ENCODE data around the gene C9orf78.

The C9orf78 gene

GRCh38 chr9:129861447-129861827 is 26.4 kb upstream of the C9orf78 start:
- Histone ChIP-seq H3K4me3 (replicated peaks; ENCODE audit: insufficient read depth, low read length) (no peak overlapping the region), H3K27ac (replicated peaks) (peak overlapping the region; percentile 41; the same call in 1 of the 2 replicates), H3K27me3 (ENCODE audit: insufficient read depth, poor library complexity, severe bottlenecking) (no peaks in the 10 kb centered on the region)
- TF ChIP-seq REST (IDR thresholded peaks at IDR 0.05; ENCODE audit: insufficient replicate concordance, low read depth) (no peak), SPI1 (IDR thresholded peaks at IDR 0.05; ENCODE audit: borderline replicate concordance, low read depth) (no peak), POLR2AphosphoS5 (IDR thresholded peaks at IDR 0.05; ENCODE audit: low read depth) (no peak), GABPA (IDR thresholded peaks at IDR 0.05; ENCODE audit: low read depth) (no peak)
- TF ChIP-seq, protein P1, sequence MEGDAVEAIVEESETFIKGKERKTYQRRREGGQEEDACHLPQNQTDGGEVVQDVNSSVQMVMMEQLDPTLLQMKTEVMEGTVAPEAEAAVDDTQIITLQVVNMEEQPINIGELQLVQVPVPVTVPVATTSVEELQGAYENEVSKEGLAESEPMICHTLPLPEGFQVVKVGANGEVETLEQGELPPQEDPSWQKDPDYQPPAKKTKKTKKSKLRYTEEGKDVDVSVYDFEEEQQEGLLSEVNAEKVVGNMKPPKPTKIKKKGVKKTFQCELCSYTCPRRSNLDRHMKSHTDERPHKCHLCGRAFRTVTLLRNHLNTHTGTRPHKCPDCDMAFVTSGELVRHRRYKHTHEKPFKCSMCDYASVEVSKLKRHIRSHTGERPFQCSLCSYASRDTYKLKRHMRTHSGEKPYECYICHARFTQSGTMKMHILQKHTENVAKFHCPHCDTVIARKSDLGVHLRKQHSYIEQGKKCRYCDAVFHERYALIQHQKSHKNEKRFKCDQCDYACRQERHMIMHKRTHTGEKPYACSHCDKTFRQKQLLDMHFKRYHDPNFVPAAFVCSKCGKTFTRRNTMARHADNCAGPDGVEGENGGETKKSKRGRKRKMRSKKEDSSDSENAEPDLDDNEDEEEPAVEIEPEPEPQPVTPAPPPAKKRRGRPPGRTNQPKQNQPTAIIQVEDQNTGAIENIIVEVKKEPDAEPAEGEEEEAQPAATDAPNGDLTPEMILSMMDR (IDR thresholded peaks at IDR 0.05; ENCODE audit: insufficient read depth, low read length): no peak
- DNase-seq (ENCODE audit: low read depth in 1 of 2, low spot score in 1 of 2): no peak

DNA sequence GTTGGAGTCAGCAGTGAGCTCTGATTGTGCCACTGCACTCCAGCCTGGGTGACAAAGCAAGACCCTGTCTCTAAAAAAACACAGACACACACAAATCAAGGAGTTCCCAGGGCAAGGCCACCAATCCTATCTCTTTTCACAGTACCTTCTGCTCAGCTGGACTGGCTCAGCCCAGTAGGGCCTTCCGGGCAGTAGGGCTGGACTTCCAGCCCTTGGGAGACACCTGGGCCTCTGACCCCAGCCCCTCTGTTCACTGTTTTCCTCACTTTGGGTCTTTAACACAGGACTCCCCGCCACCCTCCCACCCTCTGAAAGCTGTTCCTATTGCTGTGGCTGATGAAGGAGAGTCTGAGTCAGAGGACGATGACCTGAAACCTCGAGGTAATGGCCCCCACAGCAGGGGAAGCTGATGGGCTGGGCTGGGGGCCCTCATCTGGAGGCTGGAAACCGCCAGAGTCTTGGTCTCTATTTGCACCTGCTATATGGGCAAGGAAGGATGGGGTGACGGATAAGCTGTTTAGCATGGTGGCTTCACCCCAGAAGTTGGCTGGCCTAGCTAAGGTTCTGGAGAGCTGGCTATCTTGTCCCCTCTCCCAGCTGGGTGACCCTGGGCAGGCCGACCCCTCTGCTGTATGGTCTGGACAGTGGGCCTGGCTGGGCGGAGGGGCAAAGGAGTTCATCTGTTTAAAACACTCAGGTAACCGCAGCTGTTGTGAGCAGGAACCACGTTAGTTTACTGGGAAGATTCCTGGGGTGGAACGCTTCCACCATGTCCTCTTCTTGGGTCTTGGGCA is 25.8 kb upstream of the C9orf78 start:
- TF ChIP-seq REST (IDR thresholded peaks at IDR 0.05; ENCODE audit: insufficient replicate concordance, low read depth) (no peak), SPI1 (IDR thresholded peaks at IDR 0.05; ENCODE audit: borderline replicate concordance, low read depth) (no peak), GABPA (IDR thresholded peaks at IDR 0.05; ENCODE audit: low read depth) (no peak), POLR2AphosphoS5 (IDR thresholded peaks at IDR 0.05; ENCODE audit: low read depth) (no peak)
- TF ChIP-seq, protein P1 (IDR thresholded peaks at IDR 0.05; ENCODE audit: insufficient read depth, low read length): no peak
- no peak for DNase-seq (ENCODE audit: low read depth in 1 of 2, low spot score in 1 of 2)
- peak overlapping the region; percentile 41 for H3K27ac ChIP-seq (replicated peaks)
- no peaks in the 10 kb centered on the region for H3K27me3 ChIP-seq (ENCODE audit: insufficient read depth, poor library complexity, severe bottlenecking)
- no peak overlapping the region for H3K4me3 ChIP-seq (replicated peaks; ENCODE audit: insufficient read depth, low read length)

DNA sequence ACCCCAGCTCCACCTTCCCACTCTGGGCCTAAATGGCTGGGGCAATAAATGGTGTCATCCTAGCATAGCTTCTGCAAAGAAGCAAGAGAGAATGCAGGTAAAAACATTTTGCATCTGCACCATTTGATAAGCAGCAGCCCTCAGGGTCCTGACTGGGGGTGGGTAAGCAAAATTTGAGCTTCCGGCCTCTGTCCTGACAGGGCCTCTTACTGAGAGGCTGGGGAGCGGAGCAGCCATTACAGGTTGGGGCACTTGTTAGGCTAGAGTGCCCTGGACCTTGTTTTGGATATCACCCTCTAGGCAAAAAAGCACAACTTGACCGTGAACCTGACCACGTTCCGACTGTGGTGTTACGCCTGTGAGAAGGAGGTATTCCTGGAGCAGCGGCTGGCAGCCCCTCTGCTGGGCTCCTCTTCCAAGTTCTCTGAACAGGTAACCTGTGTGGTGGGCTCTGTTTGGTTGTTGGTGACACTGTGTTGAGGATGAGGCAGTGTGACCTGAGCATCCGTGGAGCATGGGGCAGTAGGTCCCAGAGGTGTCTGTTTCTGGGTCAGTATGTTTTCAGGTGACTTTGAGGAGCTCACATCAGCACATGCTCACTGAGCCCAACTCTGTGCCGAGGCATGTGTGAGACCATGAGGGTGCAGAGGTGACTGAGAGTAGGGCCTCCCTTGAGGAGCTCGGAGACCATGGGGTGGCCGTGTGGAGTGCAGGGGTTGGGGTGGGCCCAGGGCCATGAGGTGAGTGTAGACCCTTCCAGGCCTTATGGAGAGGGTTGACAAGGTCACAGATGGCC is 23.3 kb upstream of the C9orf78 start:
- Histone ChIP-seq H3K4me3 (replicated peaks; ENCODE audit: insufficient read depth, low read length) (no peak overlapping the region), H3K27me3 (ENCODE audit: insufficient read depth, poor library complexity, severe bottlenecking) (no peaks in the 10 kb centered on the region), H3K27ac (replicated peaks) (no peak overlapping the region)
- DNase-seq (ENCODE audit: low read depth in 1 of 2, low spot score in 1 of 2): no peak
- TF ChIP-seq SPI1 (IDR thresholded peaks at IDR 0.05; ENCODE audit: borderline replicate concordance, low read depth): no peak
- no peak for TF ChIP-seq GABPA (IDR thresholded peaks at IDR 0.05; ENCODE audit: low read depth)
- TF ChIP-seq, protein P1 (IDR thresholded peaks at IDR 0.05; ENCODE audit: insufficient read depth, low read length): no peak
- TF ChIP-seq REST (IDR thresholded peaks at IDR 0.05; ENCODE audit: insufficient replicate concordance, low read depth): no peak
- no peak for TF ChIP-seq POLR2AphosphoS5 (IDR thresholded peaks at IDR 0.05; ENCODE audit: low read depth)
